ENCODE data around the gene DDX39A.
"Not testable (repeated sequence)": the region's sequence is repeated elsewhere in the genome, so short reads cannot be mapped to it uniquely, and the experiment has no call there.

DDX39A gene

GRCh38 chr19:14408491-14409145, 10.5 kb downstream of the DDX39A start:
- WGBS, 2 experiments, result 95 to 96% methylated on average over 19 to 20 of the region's 20 CpGs
- Histone ChIP-seq H3K4me3 (ENCODE audit: insufficient read depth, low read depth, low read length) (no peak overlapping the region), H3K9me3 (ENCODE audit: control insufficient read depth, low read length) (no peaks in the 10 kb centered on the region), H3K27ac (ENCODE audit: insufficient read depth, low read depth, low read length, poor library complexity, severe bottlenecking) (no peak overlapping the region), H3K36me3 (ENCODE audit: control insufficient read depth, insufficient read depth, low read length) (peaks cover 52% of the 10 kb centered on the region), H3K27me3 (ENCODE audit: control insufficient read depth, insufficient read depth, low read length, poor library complexity, severe bottlenecking) (no peaks in the 10 kb centered on the region), H3K4me1 (ENCODE audit: control insufficient read depth, insufficient read depth, low read length) (peaks cover 3% of the 10 kb centered on the region)

DNA sequence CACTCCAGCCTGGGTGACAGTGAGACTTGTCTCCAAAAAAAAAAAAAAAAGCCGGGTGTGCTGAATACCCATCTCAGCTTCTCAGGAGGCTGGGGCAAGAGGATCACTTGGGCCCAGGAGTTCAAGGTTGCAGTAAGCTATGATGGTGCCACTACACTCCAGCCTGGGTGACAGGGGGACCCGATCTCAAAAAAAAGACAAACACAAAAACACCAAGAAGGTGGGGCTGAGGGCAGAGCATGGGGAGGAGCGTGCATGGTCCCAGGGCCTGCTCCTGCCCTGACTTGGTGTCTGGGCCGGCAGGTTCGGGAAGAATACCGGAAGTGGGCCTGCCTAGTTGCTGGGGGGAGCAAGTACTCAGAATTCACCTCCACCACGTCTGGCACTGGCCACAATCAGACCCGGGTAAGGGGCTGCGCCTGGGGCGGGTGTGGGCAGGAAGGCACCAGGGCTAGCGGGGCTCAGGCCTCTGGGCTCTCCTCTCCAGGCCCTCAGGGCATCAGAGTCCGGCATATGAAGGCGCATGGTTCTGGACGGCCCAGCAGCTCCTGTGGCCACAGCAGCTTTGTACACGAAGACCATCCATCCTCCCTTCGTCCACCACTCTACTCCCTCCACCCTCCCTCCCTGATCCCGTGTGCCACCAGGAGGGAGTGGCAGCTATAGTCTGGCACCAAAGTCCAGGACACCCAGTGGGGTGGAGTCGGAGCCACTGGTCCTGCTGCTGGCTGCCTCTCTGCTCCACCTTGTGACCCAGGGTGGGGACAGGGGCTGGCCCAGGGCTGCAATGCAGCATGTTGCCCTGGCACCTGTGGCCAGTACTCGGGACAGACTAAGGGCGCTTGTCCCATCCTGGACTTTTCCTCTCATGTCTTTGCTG, 11.3 kb downstream of the DDX39A start:
- no peaks in the 10 kb centered on the region for H3K27me3 ChIP-seq (ENCODE audit: control insufficient read depth, insufficient read depth, low read length, poor library complexity, severe bottlenecking)
- no peak overlapping the region for H3K27ac ChIP-seq (ENCODE audit: insufficient read depth, low read depth, low read length, poor library complexity, severe bottlenecking)
- no peaks in the 10 kb centered on the region for H3K9me3 ChIP-seq (ENCODE audit: control insufficient read depth, low read length)
- 94% methylated on average over 20 of the region's 20 CpGs for WGBS, 2 experiments
- H3K36me3 ChIP-seq (ENCODE audit: control insufficient read depth, insufficient read depth, low read length), result peaks cover 51% of the 10 kb centered on the region
- H3K4me3 ChIP-seq (ENCODE audit: insufficient read depth, low read depth, low read length), result no peak overlapping the region
- H3K4me1 ChIP-seq (ENCODE audit: control insufficient read depth, insufficient read depth, low read length), result no peaks in the 10 kb centered on the region

DNA sequence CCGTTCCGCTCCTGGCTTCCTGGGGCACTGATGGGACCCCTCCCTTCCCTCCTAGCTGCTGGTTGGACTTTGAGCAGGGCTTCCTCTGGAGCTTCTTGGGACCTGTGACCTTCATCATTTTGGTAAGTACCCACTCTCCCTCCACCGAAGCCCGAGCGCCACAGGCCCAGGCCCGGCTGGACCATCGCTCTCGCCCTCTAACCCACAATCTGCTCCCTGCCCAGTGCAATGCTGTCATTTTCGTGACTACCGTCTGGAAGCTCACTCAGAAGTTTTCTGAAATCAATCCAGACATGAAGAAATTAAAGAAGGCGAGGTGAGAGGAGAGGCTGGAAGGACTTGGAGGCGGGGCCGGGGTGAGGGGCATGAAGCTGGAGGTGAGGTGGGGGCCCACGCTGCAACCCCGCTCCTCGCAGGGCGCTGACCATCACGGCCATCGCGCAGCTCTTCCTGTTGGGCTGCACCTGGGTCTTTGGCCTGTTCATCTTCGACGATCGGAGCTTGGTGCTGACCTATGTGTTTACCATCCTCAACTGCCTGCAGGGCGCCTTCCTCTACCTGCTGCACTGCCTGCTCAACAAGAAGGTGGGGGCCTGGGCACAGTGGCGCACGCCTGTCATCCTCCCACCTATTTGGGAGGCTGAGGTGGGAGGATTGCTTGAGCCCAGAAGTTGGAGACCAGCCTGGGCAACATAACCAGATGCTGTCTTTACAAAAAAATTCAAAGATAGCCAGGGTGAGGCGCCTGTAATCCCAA, 12.3 kb downstream of the DDX39A start:
- Histone ChIP-seq H3K27me3 (ENCODE audit: control insufficient read depth, insufficient read depth, low read length, poor library complexity, severe bottlenecking) (no peaks in the 10 kb centered on the region), H3K4me1 (ENCODE audit: control insufficient read depth, insufficient read depth, low read length) (no peaks in the 10 kb centered on the region), H3K36me3 (ENCODE audit: control insufficient read depth, insufficient read depth, low read length) (peaks cover 41% of the 10 kb centered on the region), H3K27ac (ENCODE audit: insufficient read depth, low read depth, low read length, poor library complexity, severe bottlenecking) (peak overlapping the region; percentile 59), H3K4me3 (ENCODE audit: insufficient read depth, low read depth, low read length) (no peak overlapping the region), H3K9me3 (ENCODE audit: control insufficient read depth, low read length) (no peaks in the 10 kb centered on the region)
- WGBS, 2 experiments, result 95% methylated on average over 27 of the region's 27 CpGs

GRCh38 chr19:14405758-14406644, 13.1 kb downstream of the DDX39A start:
- Histone ChIP-seq H3K9me3 (ENCODE audit: control insufficient read depth, low read length) (no peaks in the 10 kb centered on the region), H3K4me3 (ENCODE audit: insufficient read depth, low read depth, low read length) (peak overlapping the region; percentile 39), H3K4me1 (ENCODE audit: control insufficient read depth, insufficient read depth, low read length) (no peaks in the 10 kb centered on the region), H3K27me3 (ENCODE audit: control insufficient read depth, insufficient read depth, low read length, poor library complexity, severe bottlenecking) (no peaks in the 10 kb centered on the region), H3K36me3 (ENCODE audit: control insufficient read depth, insufficient read depth, low read length) (peaks cover 34% of the 10 kb centered on the region), H3K27ac (ENCODE audit: insufficient read depth, low read depth, low read length, poor library complexity, severe bottlenecking) (peak overlapping the region; percentile 60)
- WGBS, 2 experiments, result 10% methylated on average over 61 of the region's 61 CpGs

- H3K4me1 ChIP-seq (ENCODE audit: control insufficient read depth, insufficient read depth, low read length), result no peaks in the 10 kb centered on the region
- peaks cover 27% of the 10 kb centered on the region for H3K36me3 ChIP-seq (ENCODE audit: control insufficient read depth, insufficient read depth, low read length)
- H3K9me3 ChIP-seq (ENCODE audit: control insufficient read depth, low read length), result no peaks in the 10 kb centered on the region
- H3K4me3 ChIP-seq (ENCODE audit: insufficient read depth, low read depth, low read length), result peak overlapping the region; percentile 39
- H3K27me3 ChIP-seq (ENCODE audit: control insufficient read depth, insufficient read depth, low read length, poor library complexity, severe bottlenecking), result no peaks in the 10 kb centered on the region
- WGBS, 2 experiments, result 38 to 46% methylated on average over 6 of the region's 6 CpGs
- H3K27ac ChIP-seq (ENCODE audit: insufficient read depth, low read depth, low read length, poor library complexity, severe bottlenecking), result peak overlapping the region; percentile 60
Observed at GRCh38 chr19:14405380-14405757, 13.8 kb downstream of the DDX39A start.

DNA sequence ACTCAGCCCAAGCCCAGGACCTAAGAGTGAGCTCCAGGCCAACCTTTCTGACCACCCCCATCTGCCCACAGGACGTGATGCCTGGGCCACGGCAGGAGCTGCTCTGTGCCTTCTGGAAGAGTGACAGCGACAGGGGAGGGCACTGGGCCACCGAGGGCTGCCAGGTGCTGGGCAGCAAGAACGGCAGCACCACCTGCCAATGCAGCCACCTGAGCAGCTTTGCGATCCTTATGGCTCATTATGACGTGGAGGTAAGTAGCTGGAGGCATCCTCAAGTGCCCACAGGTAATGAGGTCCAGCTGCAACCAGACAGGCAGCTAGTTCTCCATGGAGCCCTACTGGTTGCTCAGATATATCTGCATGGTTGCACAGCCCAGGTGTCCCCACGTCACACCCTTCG, 14.8 kb downstream of the DDX39A start:
- no peaks in the 10 kb centered on the region for H3K27me3 ChIP-seq (ENCODE audit: control insufficient read depth, insufficient read depth, low read length, poor library complexity, severe bottlenecking)
- H3K27ac ChIP-seq (ENCODE audit: insufficient read depth, low read depth, low read length, poor library complexity, severe bottlenecking), result no peak overlapping the region
- 94 to 95% methylated on average over 9 of the region's 9 CpGs for WGBS, 2 experiments
- H3K4me1 ChIP-seq (ENCODE audit: control insufficient read depth, insufficient read depth, low read length), result no peaks in the 10 kb centered on the region
- no peak overlapping the region for H3K4me3 ChIP-seq (ENCODE audit: insufficient read depth, low read depth, low read length)
- H3K9me3 ChIP-seq (ENCODE audit: control insufficient read depth, low read length), result no peaks in the 10 kb centered on the region
- H3K36me3 ChIP-seq (ENCODE audit: control insufficient read depth, insufficient read depth, low read length), result peaks cover 17% of the 10 kb centered on the region

GRCh38 chr19:14403145-14403930, 15.8 kb downstream of the DDX39A start:
- H3K9me3 ChIP-seq (ENCODE audit: control insufficient read depth, low read length); H3K36me3 ChIP-seq (ENCODE audit: control insufficient read depth, insufficient read depth, low read length); H3K4me3 ChIP-seq (ENCODE audit: insufficient read depth, low read depth, low read length); H3K4me1 ChIP-seq (ENCODE audit: control insufficient read depth, insufficient read depth, low read length); H3K27ac ChIP-seq (ENCODE audit: insufficient read depth, low read depth, low read length, poor library complexity, severe bottlenecking); H3K27me3 ChIP-seq (ENCODE audit: control insufficient read depth, insufficient read depth, low read length, poor library complexity, severe bottlenecking): not testable (repeated sequence)
- WGBS, 2 experiments, result 93 to 95% methylated on average over 14 to 15 of the region's 15 CpGs

- Histone ChIP-seq H3K4me1 (ENCODE audit: control insufficient read depth, insufficient read depth, low read length) (no peaks in the 10 kb centered on the region), H3K27ac (ENCODE audit: insufficient read depth, low read depth, low read length, poor library complexity, severe bottlenecking) (no peak overlapping the region), H3K27me3 (ENCODE audit: control insufficient read depth, insufficient read depth, low read length, poor library complexity, severe bottlenecking) (no peaks in the 10 kb centered on the region), H3K36me3 (ENCODE audit: control insufficient read depth, insufficient read depth, low read length) (peaks cover under 1% of the 10 kb centered on the region), H3K9me3 (ENCODE audit: control insufficient read depth, low read length) (no peaks in the 10 kb centered on the region), H3K4me3 (ENCODE audit: insufficient read depth, low read depth, low read length) (no peak overlapping the region)
- 88 to 91% methylated on average over 26 of the region's 26 CpGs for WGBS, 2 experiments
Observed at GRCh38 chr19:14402332-14403144, 16.6 kb downstream of the DDX39A start.
